ENCODE measurements around the gene PLXNA2.

Gene PLXNA2

DNA sequence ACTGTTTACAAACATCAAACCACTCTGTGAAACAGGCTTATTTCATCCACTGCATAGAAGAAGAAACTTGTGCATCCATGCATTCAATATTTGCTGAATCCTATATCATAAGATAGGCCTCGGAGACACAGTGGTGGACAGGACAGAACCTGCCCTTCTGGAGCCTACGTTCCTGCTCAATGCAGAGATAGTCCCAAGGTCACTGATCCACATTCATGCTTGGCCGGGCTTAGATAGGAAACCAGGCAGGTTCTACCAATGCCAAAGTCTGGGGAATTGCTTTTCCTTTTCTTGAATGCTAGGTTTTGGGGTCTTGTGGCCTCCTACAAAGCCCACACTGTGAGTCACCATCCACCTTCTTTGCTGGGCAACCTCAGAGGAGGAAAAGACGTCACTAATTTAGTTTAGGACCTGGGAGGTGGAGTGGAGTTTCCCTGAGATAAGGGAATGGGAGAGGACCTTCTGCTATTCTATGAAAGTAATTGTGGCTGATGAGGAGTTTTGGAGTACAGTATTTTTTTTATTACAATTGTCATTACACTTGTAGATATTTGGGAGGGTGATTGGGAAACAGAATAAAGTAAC lies 233.6 kb downstream of the PLXNA2 start:
- DNase-seq (ENCODE audit: low spot score) = no peak

DNA sequence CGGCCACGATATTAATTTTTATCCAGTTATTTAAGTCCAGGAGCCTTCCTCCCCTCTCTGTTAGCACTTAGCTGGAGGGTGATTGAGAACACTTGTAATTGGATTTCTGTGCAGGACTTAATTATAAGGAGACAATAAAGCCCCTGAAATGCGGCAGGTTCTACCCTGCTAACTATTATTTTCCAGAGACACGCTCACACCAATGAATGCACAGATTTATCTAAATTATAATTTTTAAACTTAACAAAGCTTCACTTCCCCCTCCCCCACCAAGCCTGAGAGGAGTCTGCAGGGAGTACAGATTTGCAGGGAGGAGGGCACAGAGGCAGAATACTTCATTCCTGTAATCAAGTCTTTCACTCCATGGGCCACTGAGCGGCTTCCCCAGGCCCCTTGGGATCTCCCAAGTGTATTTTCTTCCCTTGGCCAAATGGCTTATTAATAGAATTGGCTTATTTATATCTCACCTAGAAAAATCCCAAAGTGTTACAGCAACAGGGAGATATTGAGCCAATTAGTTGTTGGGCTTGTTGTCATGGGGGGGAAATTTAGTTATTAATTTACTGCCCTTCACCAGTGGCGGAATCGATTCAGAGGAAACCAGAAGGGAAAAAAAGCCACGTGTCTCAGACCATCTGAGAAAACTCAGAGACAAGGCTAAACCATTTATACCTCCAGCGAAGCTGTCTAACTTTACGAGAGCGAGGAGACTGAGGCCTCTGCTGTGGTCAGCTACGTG lies 234.3 kb downstream of the PLXNA2 start:
- DNase-seq (ENCODE audit: low spot score) = no peak

DNA sequence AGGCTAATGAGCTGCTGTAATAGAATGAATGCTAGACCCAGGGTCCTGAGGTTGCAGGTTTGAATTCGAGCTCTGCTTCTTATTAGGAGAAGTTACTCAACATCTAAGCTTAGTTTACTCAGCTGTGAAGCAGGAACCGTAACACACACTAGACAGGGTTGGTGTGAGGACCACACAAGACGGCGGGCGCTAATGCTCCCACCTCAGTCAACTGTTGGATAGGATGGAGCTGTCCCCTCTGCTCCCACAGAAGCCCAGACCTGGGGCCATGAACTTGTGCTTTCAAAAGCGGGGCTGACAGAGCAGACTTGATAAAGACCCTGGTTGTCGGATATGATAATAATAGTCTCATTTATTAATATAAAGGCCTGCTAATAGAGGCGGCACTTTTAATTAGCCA lies 234.9 kb downstream of the PLXNA2 start:
- no peak for DNase-seq (ENCODE audit: low spot score)

- no peak for DNase-seq (ENCODE audit: low spot score)
These were observed 235.7 kb downstream of the PLXNA2 start for GRCh38 chr1:208008534-208008933.

GRCh38 chr1:208007938-208008342 lies 236.2 kb downstream of the PLXNA2 start:
- DNase-seq (ENCODE audit: low spot score) = no peak

DNA sequence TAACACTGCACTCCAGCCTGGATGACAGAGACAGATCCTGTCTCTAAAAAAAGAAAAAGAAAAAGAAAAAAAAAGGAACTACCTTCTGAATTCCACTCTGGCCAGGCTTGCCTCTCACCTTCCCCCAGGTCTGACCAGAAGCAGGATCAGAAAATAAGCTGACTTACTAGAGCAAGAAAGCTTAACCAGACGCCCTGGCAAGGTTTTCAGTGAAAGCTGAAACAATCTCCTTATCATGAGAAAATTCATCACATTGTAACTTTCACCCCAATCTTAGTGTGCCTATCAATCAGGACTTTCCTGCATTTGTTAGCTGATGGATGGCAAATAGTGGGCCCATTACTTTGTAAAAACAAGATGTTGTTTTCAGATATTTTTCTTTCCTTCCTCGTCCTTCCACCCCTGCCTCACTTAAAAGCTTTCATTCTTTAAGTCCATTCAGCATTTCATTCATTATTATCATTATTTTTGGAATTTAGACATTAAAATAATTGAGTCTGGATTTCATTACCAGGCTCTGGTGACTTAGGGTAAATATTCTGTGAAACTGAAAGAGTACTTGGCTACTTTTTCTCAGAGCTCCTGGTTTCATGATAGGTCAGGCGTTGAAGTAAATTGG lies 236.8 kb downstream of the PLXNA2 start:
- no peak for DNase-seq (ENCODE audit: low spot score)

DNA sequence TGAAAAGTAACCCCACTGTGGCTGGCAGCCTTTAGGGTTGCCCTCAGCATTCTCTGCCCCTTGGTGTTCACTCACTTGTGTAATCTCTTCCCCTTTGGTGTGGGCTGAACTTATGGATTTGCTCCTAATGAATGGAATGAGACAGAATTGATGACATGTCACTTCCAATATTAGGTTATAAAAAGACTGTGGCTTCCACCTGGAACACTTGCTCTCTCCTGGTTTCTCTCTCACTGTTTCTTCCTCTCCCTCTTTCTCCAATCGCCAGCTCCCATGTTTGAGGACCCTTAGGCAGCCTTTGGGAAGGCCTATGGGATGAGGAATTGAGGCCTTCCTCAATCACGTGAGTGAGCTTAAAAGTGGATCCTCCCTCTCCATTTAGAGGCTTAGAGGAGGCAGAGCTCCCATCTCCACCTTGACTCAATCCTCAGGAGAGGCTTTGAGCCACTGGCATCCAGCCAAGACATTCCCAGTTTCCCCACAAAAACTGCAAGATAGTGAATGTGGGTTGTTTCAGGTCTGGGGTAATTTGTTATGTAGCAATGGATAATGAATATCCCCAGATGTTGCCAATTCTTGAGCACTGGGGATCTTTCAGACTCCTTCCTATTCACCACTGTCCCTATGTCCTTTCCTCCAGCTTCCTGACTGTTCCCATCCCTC lies 237.8 kb downstream of the PLXNA2 start:
- DNase-seq (ENCODE audit: low spot score) = no peak

GRCh38 chr1:208004851-208005250 lies 239.3 kb downstream of the PLXNA2 start:
- DNase-seq (ENCODE audit: low spot score) = no peak

DNA sequence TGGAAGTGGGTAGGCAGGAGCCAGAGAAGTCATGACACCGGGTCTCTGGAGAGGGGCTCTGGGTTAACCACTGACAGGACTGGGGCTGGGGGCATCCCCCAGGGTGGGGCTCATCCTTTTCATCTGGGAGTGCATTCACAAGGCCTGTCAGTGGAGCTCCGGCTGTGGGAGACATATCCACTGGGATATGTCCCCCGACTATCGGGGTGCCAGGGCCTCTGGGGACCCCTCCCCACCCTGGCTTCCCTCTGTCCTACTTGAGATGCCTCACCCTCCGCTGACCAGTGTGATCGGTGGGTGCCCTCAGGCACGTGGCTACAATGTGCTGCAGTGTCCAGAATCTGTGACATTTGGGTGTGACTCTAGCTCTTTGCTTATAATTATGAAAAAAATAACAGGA lies 240.9 kb downstream of the PLXNA2 start:
- no peak for DNase-seq (ENCODE audit: low spot score)

DNA sequence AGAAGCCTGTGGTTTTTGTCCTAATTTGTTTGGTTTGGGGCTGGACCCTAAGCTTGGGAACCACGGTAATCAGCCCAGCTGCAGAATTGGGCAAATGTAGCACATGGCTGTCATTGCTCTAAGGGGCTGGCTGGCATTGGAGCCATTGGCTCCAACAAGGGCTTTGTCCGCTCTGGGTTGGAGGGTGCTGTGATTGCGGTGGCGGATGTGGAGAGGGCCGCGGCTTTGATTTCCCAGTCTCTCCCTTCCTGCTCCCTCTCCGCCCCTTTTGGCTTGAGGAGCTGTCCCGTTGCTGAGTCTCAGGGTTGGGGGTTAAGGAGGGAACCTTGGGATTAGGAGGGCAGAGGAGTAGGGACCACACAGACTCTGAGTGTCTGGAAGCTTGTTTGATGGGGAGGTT lies 241.5 kb downstream of the PLXNA2 start:
- no peak for DNase-seq (ENCODE audit: low spot score)

- no peak for DNase-seq (ENCODE audit: low spot score)
These were observed 242.1 kb downstream of the PLXNA2 start for GRCh38 chr1:208002078-208002477.

DNA sequence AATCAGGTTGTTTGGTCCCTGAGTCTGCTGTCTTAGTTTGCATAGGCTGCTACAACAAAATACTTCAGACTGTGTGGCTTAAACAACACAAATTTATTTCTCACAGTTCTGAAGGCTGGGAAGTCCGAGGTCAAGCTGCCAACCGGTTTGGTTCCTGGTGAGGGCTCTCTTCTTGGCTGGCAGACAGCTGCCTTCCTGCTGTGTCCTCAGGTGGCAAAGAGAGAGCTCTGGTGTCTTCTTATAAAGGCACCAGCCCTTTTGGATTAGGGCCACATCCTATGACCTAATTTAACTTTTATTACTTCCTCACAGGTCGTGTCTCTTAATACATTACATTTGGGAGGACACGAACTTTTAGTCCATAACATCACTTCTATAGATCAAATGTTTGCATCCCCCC lies 243.7 kb downstream of the PLXNA2 start:
- DNase-seq (ENCODE audit: low spot score) = no peak

GRCh38 chr1:207999972-208000371 lies 244.2 kb downstream of the PLXNA2 start:
- no peak for DNase-seq (ENCODE audit: low spot score)

- no peak for DNase-seq (ENCODE audit: low spot score)
These were observed 244.8 kb downstream of the PLXNA2 start for GRCh38 chr1:207999274-207999915.

DNA sequence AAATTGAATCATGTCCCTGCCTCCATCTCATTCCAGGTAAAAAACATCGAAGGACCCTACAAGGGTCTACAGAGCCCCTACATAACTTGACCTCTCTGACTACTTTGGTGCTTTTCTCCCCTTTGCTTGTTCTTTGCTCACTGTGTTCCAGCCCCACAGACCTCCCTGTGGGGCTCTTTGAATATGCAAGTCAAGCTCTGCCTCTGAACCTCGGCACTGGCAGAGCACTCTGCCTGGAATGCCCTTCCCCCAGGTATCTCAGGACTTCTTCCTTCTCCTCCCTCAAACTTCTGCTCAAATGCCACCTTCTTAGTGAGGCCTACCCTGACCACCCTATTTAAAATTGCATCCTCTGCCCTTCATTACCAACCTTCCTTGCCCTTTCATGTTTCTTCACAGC lies 245.5 kb downstream of the PLXNA2 start:
- no peak for DNase-seq (ENCODE audit: low spot score)

GRCh38 chr1:207997486-207998268 lies 246.5 kb downstream of the PLXNA2 start:
- peak; percentile 41 for DNase-seq (ENCODE audit: low spot score)

DNA sequence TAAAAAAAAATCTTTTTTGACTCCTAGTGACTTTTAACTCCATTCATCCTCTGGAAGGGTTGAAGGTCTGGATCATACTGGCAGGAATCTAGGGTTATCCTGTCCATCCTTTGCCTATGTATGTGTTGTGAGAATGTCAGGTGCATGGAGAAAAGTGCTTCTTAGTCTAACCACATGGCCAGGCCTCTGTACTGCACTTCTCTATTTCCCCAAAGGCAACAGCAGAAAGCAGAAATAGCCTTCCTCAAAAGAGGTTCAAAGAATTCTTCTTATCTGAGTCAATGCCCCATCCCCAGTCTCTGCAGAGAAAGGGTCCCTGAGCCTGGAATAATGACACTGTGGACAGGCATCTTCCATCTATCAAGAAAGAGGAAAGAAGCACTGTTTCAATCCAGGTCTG lies 247.5 kb downstream of the PLXNA2 start:
- DNase-seq (ENCODE audit: low spot score) = no peak

GRCh38 chr1:207995576-207995975 lies 248.6 kb downstream of the PLXNA2 start:
- DNase-seq (ENCODE audit: low spot score) = no peak

- DNase-seq (ENCODE audit: low spot score) = no peak
These were observed 250.4 kb downstream of the PLXNA2 start for GRCh38 chr1:207993477-207994445.

- no peak for DNase-seq (ENCODE audit: low spot score)
These were observed 251.4 kb downstream of the PLXNA2 start for GRCh38 chr1:207992677-207993236.
